Activated CD4-positive, alpha-beta T cell treated with anti-CD3 and anti-CD28 coated beads for 36 hours (primary cell): ENCODE measurements around the gene DCAKD. TPM values are rescaled to one million over a fixed set of nuclear protein-coding genes. Genes with fewer than 3 reads are reported as not detected.

ENCODE experiments used
- ATAC-seq: fragments of 200-7000 bp; cut with Tn5 transposase; one replicate; pipeline ENCODE4 v1.10.0; 2021; ENCODE audit warnings: mild to moderate bottlenecking, moderate library complexity
- CTCF ChIA-PET: fragments of 350-600 bp; sonication (Branson Sonifier 250); formaldehyde crosslinking; loops from one replicate; lab custom pipeline; 2021; ENCODE audit warnings: antibody characterized with exemption; lab: Charles Lee
- POLR2A ChIA-PET: fragments of 350-600 bp; sonication (Branson Sonifier 250); formaldehyde crosslinking; loops from one replicate; lab custom pipeline; 2021; ENCODE audit warnings: antibody characterized with exemption, inconsistent platforms; lab: Charles Lee
- DNase-seq: peaks from one replicate; pipeline ENCODE4 v3.0.0-alpha.2; 2020
- H3K27ac Mint-ChIP-seq: one replicate; pipeline ENCODE4 v1.8.0; 2021; ENCODE audit warnings: mixed read lengths
- H3K27me3 Mint-ChIP-seq: one replicate; pipeline ENCODE4 v1.8.0; 2021; ENCODE audit warnings: mixed read lengths
- H3K36me3 Mint-ChIP-seq: one replicate; pipeline ENCODE4 v1.8.0; 2021; ENCODE audit warnings: low read depth, mixed read lengths
- H3K4me1 Mint-ChIP-seq: one replicate; pipeline ENCODE4 v1.8.0; 2021; ENCODE audit warnings: mixed read lengths
- H3K4me3 Mint-ChIP-seq: one replicate; pipeline ENCODE4 v1.8.0; 2021; ENCODE audit warnings: mild to moderate bottlenecking, moderate library complexity, mixed read lengths
- H3K9me3 Mint-ChIP-seq: one replicate; pipeline ENCODE4 v1.8.0; 2021; ENCODE audit warnings: low read depth, mixed read lengths
- intact Hi-C, 2 experiments: fragments of 100-400 bp; cut with DNase I in 1 of 2; cut with micrococcal nuclease in 1 of 2; formaldehyde crosslinking; loops; one replicate each; pipeline versions ENCODE4 v1.14.2 to v1.15.1; 2022 to 2024; cut with DNase I, micrococcal nuclease
- total RNA-seq, 2 experiments: library from RNA; stranded (reverse); gene quantifications; one replicate each; pipeline ENCODE4 v1.2.3, GENCODE V29; 2021

The DCAKD gene
- total RNA-seq, 2 experiments from 2014 or later: 34.8 to 36.2 TPM

GRCh38 chr17:45001310-45001709, 50.1 kb downstream of the DCAKD start:
- POLR2A ChIA-PET: no interaction called here
- ATAC-seq: no peak

GRCh38 chr17:44999433-44999832, 52.0 kb downstream of the DCAKD start:
- ChIA-PET CTCF (interaction anchor here (0.5 to 0.7 kb wide), 2 partner anchors 19 to 249 kb away, joined by 3 read pairs; no protein-coding TSS in a partner anchor), POLR2A (no interaction called here)
- no peaks in the 10 kb centered on the region for H3K4me1 Mint-ChIP-seq
- no peaks in the 10 kb centered on the region for H3K36me3 Mint-ChIP-seq
- ATAC-seq (no peak), DNase-seq (no peak)
- H3K4me3 Mint-ChIP-seq: no peak overlapping the region
- peaks cover 5% of the 10 kb centered on the region for H3K9me3 Mint-ChIP-seq
- no peak overlapping the region for H3K27ac Mint-ChIP-seq
- intact Hi-C loops: no loop called here
- H3K27me3 Mint-ChIP-seq: peaks cover 14% of the 10 kb centered on the region

More at GRCh38 chr17:45001310-45001709, 50.1 kb downstream of the DCAKD start:
- CTCF ChIA-PET: interaction anchor here (1.3 kb wide), 1 partner anchor 18 kb away, joined by 3 read pairs; no protein-coding TSS in a partner anchor
- Mint-ChIP-seq H3K27ac (no peak overlapping the region), H3K4me1 (no peaks in the 10 kb centered on the region), H3K4me3 (no peak overlapping the region), H3K36me3 (no peaks in the 10 kb centered on the region), H3K27me3 (peaks cover 11% of the 10 kb centered on the region), H3K9me3 (peaks cover 5% of the 10 kb centered on the region)
- intact Hi-C loops: no loop called here
- no peak for DNase-seq

- DNase-seq (no peak), ATAC-seq (no peak)
- peaks cover 5% of the 10 kb centered on the region for H3K9me3 Mint-ChIP-seq
- H3K36me3 Mint-ChIP-seq: no peaks in the 10 kb centered on the region
- H3K27me3 Mint-ChIP-seq: peaks cover 16% of the 10 kb centered on the region
- H3K4me1 Mint-ChIP-seq: no peaks in the 10 kb centered on the region
- peak overlapping the region; percentile 16 for H3K27ac Mint-ChIP-seq
- H3K4me3 Mint-ChIP-seq: no peak overlapping the region
- intact Hi-C loops: no loop called here
- ChIA-PET POLR2A (no interaction called here), CTCF (interaction anchor here (0.5 kb wide), 1 partner anchor 249 kb away, joined by 3 read pairs; no protein-coding TSS in a partner anchor)
Observed at GRCh38 chr17:44998646-44999045, 52.8 kb downstream of the DCAKD start.

GRCh38 chr17:44997733-44998520, 53.5 kb downstream of the DCAKD start:
- DNase-seq (no peak), ATAC-seq (no peak)
- Mint-ChIP-seq H3K4me1 (no peaks in the 10 kb centered on the region), H3K27ac (no peak overlapping the region), H3K9me3 (peaks cover 5% of the 10 kb centered on the region), H3K27me3 (peaks cover 12% of the 10 kb centered on the region), H3K36me3 (no peaks in the 10 kb centered on the region), H3K4me3 (no peak overlapping the region)
- intact Hi-C loops: no loop called here
- CTCF ChIA-PET: interaction anchor here (0.7 kb wide), 1 partner anchor 1189 kb away, joined by 3 read pairs; no protein-coding TSS in a partner anchor
- POLR2A ChIA-PET: no interaction called here

- no peak for ATAC-seq
- Mint-ChIP-seq H3K27me3 (peaks cover 12% of the 10 kb centered on the region), H3K36me3 (no peaks in the 10 kb centered on the region), H3K9me3 (peaks cover 5% of the 10 kb centered on the region), H3K4me3 (no peak overlapping the region), H3K4me1 (no peaks in the 10 kb centered on the region), H3K27ac (no peak overlapping the region)
- intact Hi-C loops: no loop called here
- CTCF ChIA-PET: interaction anchor here (0.6 to 0.7 kb wide), 3 partner anchors 77 to 425 kb away, joined by 3 to 4 read pairs (median 3); no protein-coding TSS in a partner anchor
- DNase-seq: no peak
- POLR2A ChIA-PET: no interaction called here
Observed at GRCh38 chr17:44996304-44996703, 55.1 kb downstream of the DCAKD start.

- H3K4me3 Mint-ChIP-seq: no peak overlapping the region
- ChIA-PET CTCF (interaction anchor here (0.6 to 1.0 kb wide), 2 partner anchors 18 to 77 kb away, joined by 3 read pairs; no protein-coding TSS in a partner anchor), POLR2A (no interaction called here)
- H3K27me3 Mint-ChIP-seq: peaks cover 9% of the 10 kb centered on the region
- ATAC-seq: no peak
- H3K27ac Mint-ChIP-seq: no peak overlapping the region
- H3K36me3 Mint-ChIP-seq: no peaks in the 10 kb centered on the region
- H3K4me1 Mint-ChIP-seq: no peaks in the 10 kb centered on the region
- DNase-seq: no peak
- H3K9me3 Mint-ChIP-seq: peaks cover 5% of the 10 kb centered on the region
- intact Hi-C loops: no loop called here
Observed at GRCh38 chr17:44995436-44996001, 55.9 kb downstream of the DCAKD start.

GRCh38 chr17:44992242-44992939, 59.0 kb downstream of the DCAKD start:
- intact Hi-C loops: no loop called here
- H3K9me3 Mint-ChIP-seq: no peaks in the 10 kb centered on the region
- no peaks in the 10 kb centered on the region for H3K4me1 Mint-ChIP-seq
- H3K4me3 Mint-ChIP-seq: no peak overlapping the region
- peaks cover 25% of the 10 kb centered on the region for H3K27me3 Mint-ChIP-seq
- no peak for DNase-seq
- H3K36me3 Mint-ChIP-seq: no peaks in the 10 kb centered on the region
- H3K27ac Mint-ChIP-seq: no peak overlapping the region
- ATAC-seq: no peak
- POLR2A ChIA-PET: no interaction called here
- CTCF ChIA-PET: interaction anchor here (1.1 kb wide), 1 partner anchor 28 kb away, joined by 4 read pairs; no protein-coding TSS in a partner anchor

GRCh38 chr17:44990994-44991393, 60.4 kb downstream of the DCAKD start:
- ATAC-seq (no peak), DNase-seq (no peak)
- ChIA-PET POLR2A (no interaction called here), CTCF (interaction anchor here (0.6 to 2.0 kb wide), 3 partner anchors 27 to 372 kb away, joined by 3 to 9 read pairs (median 4); no protein-coding TSS in a partner anchor)
- H3K9me3 Mint-ChIP-seq: no peaks in the 10 kb centered on the region
- no peaks in the 10 kb centered on the region for H3K4me1 Mint-ChIP-seq
- no peak overlapping the region for H3K4me3 Mint-ChIP-seq
- intact Hi-C loops: no loop called here
- H3K27ac Mint-ChIP-seq: no peak overlapping the region
- H3K36me3 Mint-ChIP-seq: no peaks in the 10 kb centered on the region
- peaks cover 24% of the 10 kb centered on the region for H3K27me3 Mint-ChIP-seq

GRCh38 chr17:44989552-44990138, 61.8 kb downstream of the DCAKD start:
- no peaks in the 10 kb centered on the region for H3K4me1 Mint-ChIP-seq
- ATAC-seq (no peak), DNase-seq (no peak)
- ChIA-PET CTCF (interaction anchor here (1.1 to 2.0 kb wide), 2 partner anchors 13 to 30 kb away, joined by 4 to 9 read pairs; no protein-coding TSS in a partner anchor), POLR2A (no interaction called here)
- no peaks in the 10 kb centered on the region for H3K36me3 Mint-ChIP-seq
- H3K9me3 Mint-ChIP-seq: no peaks in the 10 kb centered on the region
- peaks cover 28% of the 10 kb centered on the region for H3K27me3 Mint-ChIP-seq
- H3K27ac Mint-ChIP-seq: no peak overlapping the region
- intact Hi-C loops: no loop called here
- no peak overlapping the region for H3K4me3 Mint-ChIP-seq

GRCh38 chr17:44988044-44988942, 63.1 kb downstream of the DCAKD start:
- no peaks in the 10 kb centered on the region for H3K36me3 Mint-ChIP-seq
- no peaks in the 10 kb centered on the region for H3K4me1 Mint-ChIP-seq
- no peaks in the 10 kb centered on the region for H3K9me3 Mint-ChIP-seq
- H3K27ac Mint-ChIP-seq: no peak overlapping the region
- no peak overlapping the region for H3K4me3 Mint-ChIP-seq
- ChIA-PET POLR2A (no interaction called here), CTCF (interaction anchor here (0.5 kb wide), 1 partner anchor 13 kb away, joined by 3 read pairs; no protein-coding TSS in a partner anchor)
- peaks cover 25% of the 10 kb centered on the region for H3K27me3 Mint-ChIP-seq
- DNase-seq (no peak), ATAC-seq (no peak)
- intact Hi-C loops: no loop called here
